Heart left ventricle (tissue), 13 donors: ENCODE measurements around the gene HRAS.

Source experiments
- POLR2A ChIP-seq, 2 donors: fragments of 450-650 bp; IDR thresholded peaks; one replicate each; pipeline ENCODE4 v1.6.1; 2017; ENCODE audit warnings: antibody characterized with exemption in 2 of 2, mild to moderate bottlenecking in 2 of 2, moderate library complexity in 2 of 2
- TF ChIP-seq, protein P1 (sequence below), 12 donors: fragments of 200-600 bp; sonication (generic) in 4 of 12; IDR thresholded peaks; one replicate each; pipeline versions ENCODE4 v1.5.0 to v1.8.0; 2018 to 2022; ENCODE audit warnings: antibody characterized with exemption in 12 of 12, mild to moderate bottlenecking in 5 of 12
- donor health status: ischemic (EF 13 %, LVEDD 7.1; RV severe dilation, severe dysfunction).
- donor health status: DM: no; HTN: yes; CAD: no.
- donor health status: DM: no; HTN: no; CAD: no.
- donor health status: ischemic (EF 25% LVEDD 6.9; RV normal size, moderate dysfunction).
- donor health status: ischemic (EF 25% LVEDD 5.7; RV mildly dilated, moderate dysfunction).
- donor health status: ischemic (EF 35%, LVEDD 5.7; RV mildly dilated, moderate dysfunction).
- donor health status: nonischemic (EF 11% LVEDD 7.7; RV severe dilation, severe dysfunction).
- donor health status: DM: yes; HTN: yes; CAD: no.
- donor health status: PGD.
- donor health status: ischemic (EF 29% LVEDD 5.4; RV normal size, mild dysfunction).
- donor health status: nonischemic (EF 23%, LVEDD 6.1; RV moderate dilation, normal function).

DNA sequence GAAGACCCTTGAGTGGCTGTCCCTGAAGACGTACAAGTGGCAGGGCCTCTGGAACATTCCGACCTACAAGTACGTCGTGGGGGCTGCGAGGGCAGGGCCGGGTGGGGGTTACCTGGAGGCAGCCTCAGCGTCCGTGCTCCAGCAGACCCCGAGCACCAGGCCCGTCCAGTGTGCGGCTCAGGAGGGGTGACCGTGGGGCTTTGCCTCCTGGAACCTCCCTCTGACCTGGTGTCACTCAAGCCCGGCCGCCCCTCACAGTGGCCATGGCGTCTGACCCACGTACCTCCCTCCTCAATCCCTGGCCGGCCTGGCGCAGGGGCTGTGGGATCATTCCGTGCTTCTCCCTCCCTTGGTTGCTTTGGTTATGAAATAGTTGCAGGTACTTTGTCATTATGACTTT lies 46.8 kb downstream of the HRAS start:
- TF ChIP-seq, protein P1, sequence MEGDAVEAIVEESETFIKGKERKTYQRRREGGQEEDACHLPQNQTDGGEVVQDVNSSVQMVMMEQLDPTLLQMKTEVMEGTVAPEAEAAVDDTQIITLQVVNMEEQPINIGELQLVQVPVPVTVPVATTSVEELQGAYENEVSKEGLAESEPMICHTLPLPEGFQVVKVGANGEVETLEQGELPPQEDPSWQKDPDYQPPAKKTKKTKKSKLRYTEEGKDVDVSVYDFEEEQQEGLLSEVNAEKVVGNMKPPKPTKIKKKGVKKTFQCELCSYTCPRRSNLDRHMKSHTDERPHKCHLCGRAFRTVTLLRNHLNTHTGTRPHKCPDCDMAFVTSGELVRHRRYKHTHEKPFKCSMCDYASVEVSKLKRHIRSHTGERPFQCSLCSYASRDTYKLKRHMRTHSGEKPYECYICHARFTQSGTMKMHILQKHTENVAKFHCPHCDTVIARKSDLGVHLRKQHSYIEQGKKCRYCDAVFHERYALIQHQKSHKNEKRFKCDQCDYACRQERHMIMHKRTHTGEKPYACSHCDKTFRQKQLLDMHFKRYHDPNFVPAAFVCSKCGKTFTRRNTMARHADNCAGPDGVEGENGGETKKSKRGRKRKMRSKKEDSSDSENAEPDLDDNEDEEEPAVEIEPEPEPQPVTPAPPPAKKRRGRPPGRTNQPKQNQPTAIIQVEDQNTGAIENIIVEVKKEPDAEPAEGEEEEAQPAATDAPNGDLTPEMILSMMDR (IDR thresholded peaks at IDR 0.05), result no peak
- no peak for TF ChIP-seq POLR2A (IDR thresholded peaks at IDR 0.05)
